HL-60 (cell line): Measurements from ENCODE around the gene RAPGEF4.

Source experiments
- DNase-seq, 2 experiments: peaks; one replicate each; pipeline ENCODE4 v3.0.0-alpha.2; 2010 to 2020; ENCODE audit warnings: low read depth in 1 of 2, low spot score in 1 of 2
- H3K27ac ChIP-seq: fragments of 250-450 bp; sonication (Bioruptor Pico); replicated peaks from 2 replicates; pipeline ENCODE4 v1.5.1; 2020; ENCODE audit warnings: mild to moderate bottlenecking, moderate library complexity
- H3K27me3 ChIP-seq: fragments of 250-450 bp; sonication (Bioruptor Pico); 2 replicates; pipeline ENCODE4 v1.5.1; 2021; ENCODE audit warnings: mild to moderate bottlenecking, moderate library complexity; ENCODE audit not compliant: insufficient read depth, poor library complexity, severe bottlenecking
- H3K4me3 ChIP-seq: replicated peaks from 2 replicates; pipeline ENCODE4 v1.5.1; 2011; ENCODE audit warnings: mild to moderate bottlenecking, control low read depth, low read length; ENCODE audit not compliant: insufficient read depth
- CTCF ChIP-seq: IDR thresholded peaks from one replicate; pipeline ENCODE4 v1.5.1; 2011; ENCODE audit warnings: low read length, control low read depth, inconsistent platforms; ENCODE audit not compliant: insufficient read depth
- GABPA ChIP-seq: IDR thresholded peaks from 2 replicates; pipeline ENCODE4 v1.6.1; 2012; ENCODE audit warnings: low read depth
- POLR2AphosphoS5 ChIP-seq: IDR thresholded peaks from 2 replicates; pipeline ENCODE4 v1.6.1; 2012; ENCODE audit warnings: low read depth
- SPI1 ChIP-seq: IDR thresholded peaks from 2 replicates; pipeline ENCODE4 v1.6.1; 2012; ENCODE audit warnings: low read depth, mild to moderate bottlenecking, borderline replicate concordance
- long read RNA-seq: library from polyadenylated mRNA; unstranded; transcript quantifications from one replicate; pipeline ENCODE4 v2.0.0, GENCODE V29; 2020
- TF ChIP-seq, protein P1 (sequence below): IDR thresholded peaks from 2 replicates; pipeline ENCODE4 v1.6.1; 2012; ENCODE audit warnings: low read depth; ENCODE audit not compliant: insufficient replicate concordance

Gene RAPGEF4
- long read RNA-seq, partial matches to known transcripts: 0 of 2 reads
- long read RNA-seq, other reads (novel, unspliced or antisense): 2 of 2 reads

DNA sequence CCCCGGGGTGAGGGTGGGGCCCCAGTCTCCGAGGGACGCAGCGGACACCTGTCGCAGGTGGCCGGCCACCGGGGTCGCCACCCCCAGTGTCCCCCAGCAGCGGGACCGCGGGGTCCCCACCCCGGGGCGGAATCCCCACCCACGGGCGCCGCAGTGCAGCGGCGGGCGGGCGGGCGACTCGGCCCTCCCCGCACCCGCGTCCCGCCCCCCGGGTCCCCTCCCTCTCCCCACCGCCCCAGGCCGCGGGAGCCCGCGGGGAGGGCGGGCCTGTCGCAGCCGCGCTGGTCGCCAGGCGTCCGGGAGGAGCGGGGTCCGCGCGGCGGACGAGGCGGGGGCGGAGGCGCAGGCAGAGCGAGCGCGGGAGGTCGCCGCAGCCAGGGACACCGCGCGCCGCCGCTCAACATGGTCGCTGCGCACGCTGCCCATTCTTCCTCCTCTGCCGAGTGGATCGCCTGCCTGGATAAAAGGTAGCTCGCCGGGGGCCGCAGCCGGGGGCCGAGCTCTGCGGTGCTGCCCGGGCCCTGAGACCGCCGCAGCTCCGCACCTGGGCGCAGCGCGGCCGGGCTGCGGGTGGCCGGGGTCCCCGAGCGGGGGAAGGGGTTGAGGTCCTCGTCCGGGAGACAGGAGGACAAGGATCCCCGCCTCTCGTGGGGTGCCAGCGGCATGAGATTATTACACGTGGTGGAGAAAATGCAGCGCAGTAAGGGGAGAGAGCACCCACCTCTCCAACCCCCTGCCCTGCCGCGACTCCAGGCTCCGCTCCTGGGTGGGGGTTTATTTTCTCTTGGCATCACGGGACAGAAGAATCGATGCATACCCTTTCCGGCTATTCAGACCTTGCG lies at the start of gene RAPGEF4:
Gene RAPGEF4, plus strand, starts transcription at position 264 of the 842 bp plus-strand sequence. Its CDS starts 139 bp downstream, at position 403.
- Histone ChIP-seq H3K27ac (no peak within 1 kb of the TSS), H3K27me3 (peaks cover 34% of the 10 kb centered on the region), H3K4me3 (peak within 1 kb of the TSS; percentile 44)
- TF ChIP-seq POLR2AphosphoS5 (no peak), SPI1 (no peak), CTCF (no peak), GABPA (no peak)
- TF ChIP-seq, protein P1, sequence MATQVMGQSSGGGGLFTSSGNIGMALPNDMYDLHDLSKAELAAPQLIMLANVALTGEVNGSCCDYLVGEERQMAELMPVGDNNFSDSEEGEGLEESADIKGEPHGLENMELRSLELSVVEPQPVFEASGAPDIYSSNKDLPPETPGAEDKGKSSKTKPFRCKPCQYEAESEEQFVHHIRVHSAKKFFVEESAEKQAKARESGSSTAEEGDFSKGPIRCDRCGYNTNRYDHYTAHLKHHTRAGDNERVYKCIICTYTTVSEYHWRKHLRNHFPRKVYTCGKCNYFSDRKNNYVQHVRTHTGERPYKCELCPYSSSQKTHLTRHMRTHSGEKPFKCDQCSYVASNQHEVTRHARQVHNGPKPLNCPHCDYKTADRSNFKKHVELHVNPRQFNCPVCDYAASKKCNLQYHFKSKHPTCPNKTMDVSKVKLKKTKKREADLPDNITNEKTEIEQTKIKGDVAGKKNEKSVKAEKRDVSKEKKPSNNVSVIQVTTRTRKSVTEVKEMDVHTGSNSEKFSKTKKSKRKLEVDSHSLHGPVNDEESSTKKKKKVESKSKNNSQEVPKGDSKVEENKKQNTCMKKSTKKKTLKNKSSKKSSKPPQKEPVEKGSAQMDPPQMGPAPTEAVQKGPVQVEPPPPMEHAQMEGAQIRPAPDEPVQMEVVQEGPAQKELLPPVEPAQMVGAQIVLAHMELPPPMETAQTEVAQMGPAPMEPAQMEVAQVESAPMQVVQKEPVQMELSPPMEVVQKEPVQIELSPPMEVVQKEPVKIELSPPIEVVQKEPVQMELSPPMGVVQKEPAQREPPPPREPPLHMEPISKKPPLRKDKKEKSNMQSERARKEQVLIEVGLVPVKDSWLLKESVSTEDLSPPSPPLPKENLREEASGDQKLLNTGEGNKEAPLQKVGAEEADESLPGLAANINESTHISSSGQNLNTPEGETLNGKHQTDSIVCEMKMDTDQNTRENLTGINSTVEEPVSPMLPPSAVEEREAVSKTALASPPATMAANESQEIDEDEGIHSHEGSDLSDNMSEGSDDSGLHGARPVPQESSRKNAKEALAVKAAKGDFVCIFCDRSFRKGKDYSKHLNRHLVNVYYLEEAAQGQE: no peak
- DNase-seq: no peak

- TF ChIP-seq SPI1 (no peak), GABPA (no peak), POLR2AphosphoS5 (no peak), CTCF (no peak)
- TF ChIP-seq, protein P1: no peak
- H3K4me3 ChIP-seq: no peak overlapping the region
- DNase-seq: peak; percentile 55 to 73
- H3K27me3 ChIP-seq: no peaks in the 10 kb centered on the region
- peak overlapping the region; percentile 72 for H3K27ac ChIP-seq
These were observed 42.6 kb upstream of the RAPGEF4 start for GRCh38 chr2:172693037-172693436.

DNA sequence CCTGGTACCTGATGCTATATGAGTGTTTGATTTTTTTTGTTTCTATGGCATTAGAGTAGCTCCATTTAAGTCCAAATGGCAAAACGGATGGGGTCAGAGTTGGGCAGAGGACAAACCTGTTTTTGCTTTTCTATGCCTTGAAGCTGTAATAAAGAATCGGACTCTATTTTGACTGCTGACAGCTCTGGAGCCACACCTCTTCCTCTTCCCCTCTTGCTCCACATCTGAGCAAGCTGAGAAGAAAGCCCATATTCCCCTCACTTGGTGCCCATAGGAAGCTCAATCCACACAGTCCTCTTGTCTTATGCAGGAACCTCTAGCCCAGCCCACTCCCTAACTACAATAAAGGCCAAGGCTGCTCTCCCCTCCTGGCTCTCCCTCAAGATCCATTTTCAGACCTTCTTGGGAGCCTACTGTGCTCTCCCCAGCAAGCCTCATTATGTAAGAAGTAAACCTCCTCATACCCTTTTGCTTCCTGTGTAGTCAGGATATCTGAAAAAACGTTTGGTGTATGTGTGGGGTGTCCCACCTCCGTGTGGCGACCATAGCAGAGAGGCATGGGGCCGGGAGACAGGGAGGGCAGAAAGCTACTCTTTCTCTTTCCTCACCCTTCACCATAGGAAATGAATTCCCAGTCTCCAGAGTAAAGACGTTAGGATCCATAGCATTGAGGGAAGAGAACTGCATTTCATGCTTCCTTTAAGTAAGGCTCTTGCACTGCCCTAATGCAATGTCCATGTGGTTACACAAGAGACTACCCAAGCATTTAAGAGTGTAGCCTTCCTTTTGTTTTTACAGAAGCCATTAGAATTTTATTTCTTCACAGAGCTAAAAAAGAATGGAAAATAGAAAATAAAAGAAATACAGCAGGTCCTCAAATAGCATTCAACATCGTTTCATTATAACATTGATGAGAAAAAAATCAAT lies 41.9 kb upstream of the RAPGEF4 start:
- H3K4me3 ChIP-seq: no peak overlapping the region
- DNase-seq: peak; percentile 52 to 68
- H3K27ac ChIP-seq: peak overlapping the region; percentile 72
- H3K27me3 ChIP-seq: no peaks in the 10 kb centered on the region
- peak; percentile 63; the same call in 1 of the 2 replicates for TF ChIP-seq SPI1
- TF ChIP-seq GABPA: no peak; the same call in 1 of the 2 replicates
- no peak for TF ChIP-seq CTCF
- peak; percentile 42; the same call in 1 of the 2 replicates for TF ChIP-seq POLR2AphosphoS5
- TF ChIP-seq, protein P1: peak; percentile 14
